ENCODE measurements around the gene TOP2A.
A peak's percentile ranks its signal among the peaks of the same experiment; 100 is the strongest.

Gene TOP2A

DNA sequence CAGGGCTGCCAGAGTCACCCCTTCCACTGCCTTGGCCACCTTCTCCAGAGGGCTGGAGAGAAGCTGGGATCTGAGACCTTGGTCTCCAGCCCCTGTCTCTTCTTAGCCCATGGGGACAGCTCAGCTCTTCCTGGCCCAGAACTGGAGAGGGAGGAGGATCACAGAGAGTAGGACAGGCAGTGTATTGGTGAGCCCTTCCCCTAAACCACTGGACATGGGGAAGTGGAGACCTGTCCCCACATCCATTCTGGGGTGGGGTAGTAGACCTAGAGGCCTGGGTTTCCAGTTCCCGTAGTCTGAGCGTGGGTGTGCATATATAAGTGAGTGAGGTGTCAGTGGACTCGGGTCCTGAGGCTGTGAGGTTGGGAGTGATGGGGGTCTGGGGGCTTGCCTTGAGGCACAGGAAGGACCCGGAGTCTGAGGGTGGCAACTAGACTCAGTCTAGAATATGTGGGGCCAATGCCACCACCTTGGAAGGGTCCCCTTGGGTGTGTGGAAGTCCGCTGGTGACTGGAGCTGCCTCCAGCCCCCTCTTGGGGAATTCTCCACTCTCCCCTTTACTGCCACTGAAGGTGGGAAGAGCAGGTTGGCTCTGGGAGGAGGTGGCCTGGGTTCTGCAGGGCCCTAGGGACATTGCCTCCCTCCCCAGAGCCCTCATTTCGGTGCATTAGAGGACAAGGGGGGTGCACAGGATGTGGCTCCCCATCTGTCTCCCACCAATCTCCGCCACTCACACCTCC is 73.1 kb downstream of the TOP2A start:
- no peak for DNase-seq

DNA sequence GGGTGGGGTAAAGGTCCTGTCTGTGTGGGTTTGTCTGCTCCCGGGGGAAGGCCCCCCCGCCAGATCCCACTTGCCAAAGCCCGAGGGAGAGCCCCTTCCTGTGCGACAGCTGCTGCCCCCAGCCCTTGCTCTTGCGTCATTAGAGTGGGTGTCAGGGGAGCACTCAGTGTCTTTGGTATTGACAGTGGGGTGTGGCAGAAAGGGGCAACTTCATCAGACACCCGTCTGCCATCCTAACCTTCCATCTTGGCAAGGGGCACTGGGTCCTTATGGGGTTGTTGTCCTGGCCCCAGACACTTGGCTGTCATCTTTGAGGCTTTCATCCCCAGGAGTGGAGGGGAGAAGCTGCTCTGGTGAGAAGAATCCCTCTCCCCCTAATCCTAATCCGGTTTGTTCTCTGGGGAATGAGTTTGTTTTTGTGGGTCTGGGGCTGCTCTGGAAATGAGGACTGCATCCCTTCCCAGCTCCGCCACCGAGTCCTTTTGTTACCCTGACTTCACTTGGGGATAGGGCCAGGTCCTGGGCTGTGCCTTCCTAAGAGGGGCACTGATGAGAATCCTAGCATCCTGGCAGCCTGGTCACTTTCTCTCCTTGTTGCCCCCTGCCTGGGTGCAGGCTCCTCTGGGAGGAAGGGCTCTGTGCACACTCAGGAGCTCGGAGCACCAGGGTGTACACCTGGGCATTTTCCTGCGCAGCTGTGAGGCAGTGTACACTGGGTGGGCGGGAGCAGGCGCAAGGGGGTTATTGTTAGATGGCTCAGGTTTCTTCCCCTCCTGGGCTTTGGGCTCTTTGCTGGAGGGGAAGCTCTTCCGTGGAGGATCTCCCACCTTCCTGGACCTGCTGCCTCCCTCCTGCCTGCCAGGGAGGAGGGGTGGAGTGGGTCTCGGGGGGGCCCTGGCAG is 74.2 kb downstream of the TOP2A start:
- DNase-seq = peak; percentile 94

DNA sequence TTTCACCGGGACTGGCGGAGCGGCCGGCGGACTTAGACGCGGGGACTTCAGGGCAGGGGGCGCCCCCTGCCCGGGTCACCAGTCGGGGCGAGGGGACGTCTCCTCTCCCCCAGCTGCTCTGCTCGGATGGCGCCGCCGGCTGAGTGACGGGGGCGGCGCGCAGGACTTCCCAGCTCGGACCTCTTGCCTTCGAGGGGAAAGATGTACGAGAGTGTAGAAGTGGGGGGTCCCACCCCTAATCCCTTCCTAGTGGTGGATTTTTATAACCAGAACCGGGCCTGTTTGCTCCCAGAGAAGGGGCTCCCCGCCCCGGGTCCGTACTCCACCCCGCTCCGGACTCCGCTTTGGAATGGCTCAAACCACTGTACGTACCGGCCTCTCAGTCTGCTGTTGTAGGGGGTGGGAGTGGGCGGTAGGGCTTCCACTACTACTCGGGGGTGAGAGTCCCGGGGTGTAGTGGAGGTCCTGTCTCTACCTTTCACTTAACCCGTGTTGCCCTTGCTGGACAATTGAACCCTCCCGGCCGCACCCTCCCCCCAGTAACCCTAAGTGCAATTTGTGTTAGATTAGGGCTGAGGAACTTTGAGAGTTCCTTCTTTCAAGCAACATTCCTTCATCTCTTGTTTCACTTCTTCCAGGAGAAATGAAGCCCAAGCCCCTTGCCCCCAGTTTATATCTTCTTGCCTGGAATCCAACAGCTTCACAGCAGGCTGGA is 75.0 kb downstream of the TOP2A start:
- peak; percentile 45 for DNase-seq

DNA sequence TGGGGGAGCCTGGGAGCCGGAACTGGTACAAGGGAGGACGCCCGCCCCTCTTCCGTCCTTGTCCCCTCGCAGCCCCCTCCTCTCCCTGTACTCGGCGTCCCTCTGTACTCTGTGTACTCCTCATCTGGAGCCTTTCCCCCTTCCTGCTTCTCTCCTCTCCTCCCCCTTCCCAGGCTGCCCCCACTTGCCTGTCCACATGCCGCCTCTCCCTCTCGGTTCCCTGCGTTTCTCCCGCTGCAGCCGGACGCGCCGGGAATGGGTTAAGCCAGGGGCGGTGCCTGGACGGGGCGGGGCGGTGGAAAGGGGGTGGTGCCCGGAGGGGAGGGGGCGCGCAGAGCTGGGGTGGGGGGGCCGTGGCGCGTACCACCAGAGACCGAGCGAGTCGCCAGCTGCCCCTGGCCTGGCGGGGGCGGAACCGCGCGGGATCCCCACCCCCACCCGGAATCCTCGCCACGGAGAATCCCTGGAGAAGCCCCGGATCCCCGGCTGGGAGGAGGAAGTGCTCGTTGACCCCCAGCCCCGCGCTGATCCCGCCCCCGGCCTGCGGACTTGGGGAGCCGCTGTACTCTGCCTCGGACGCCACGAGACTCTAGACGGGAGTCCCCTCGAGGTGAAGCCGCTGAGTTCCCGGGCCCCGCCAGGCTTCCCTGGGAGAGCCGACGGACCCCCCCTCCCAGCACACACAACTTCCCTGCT is 75.7 kb downstream of the TOP2A start:
- DNase-seq = peak; percentile 86

DNA sequence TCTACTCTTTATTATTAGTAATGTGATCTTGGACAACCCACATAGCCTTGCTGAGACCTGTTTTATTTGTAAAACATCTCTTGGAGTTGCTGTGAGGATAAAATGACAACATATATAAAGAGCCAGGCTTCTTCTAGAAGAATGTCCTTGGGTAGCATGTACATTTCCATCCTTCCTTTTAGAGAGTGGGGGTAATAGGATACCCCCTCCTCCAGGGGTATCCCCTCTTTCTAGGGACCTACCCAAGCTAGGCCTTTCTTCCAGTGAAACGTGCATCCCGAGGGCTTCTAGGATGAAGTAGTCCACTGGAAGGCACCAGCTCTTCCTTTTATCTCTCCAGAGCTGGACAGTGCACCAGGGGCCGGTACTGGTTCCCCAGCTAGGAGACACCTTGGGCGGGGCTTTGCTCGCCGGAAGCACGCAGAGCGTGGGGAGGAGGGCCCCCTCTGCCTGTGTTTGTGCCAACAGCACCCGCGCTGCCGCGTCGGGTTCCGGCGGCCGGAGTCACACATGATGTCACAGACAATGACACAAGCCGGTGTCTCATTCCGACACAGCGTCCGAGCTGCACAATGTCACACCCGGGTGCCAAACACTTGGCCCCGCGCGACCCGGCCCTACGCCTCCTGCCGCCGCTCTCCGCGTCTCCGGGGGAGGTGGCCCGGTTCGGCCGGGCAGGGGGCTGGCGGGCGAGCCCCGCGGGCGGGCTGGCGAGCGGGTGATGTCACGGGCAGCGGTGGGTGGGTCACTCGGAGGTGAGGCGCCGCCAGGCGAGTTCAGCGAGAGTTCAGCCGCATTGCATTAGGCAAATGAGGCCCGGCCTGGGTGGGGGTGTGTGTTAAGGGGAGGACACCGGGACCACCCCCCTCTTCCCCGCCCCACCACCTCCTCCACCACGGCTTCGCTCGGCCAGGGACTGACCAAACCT is 76.6 kb downstream of the TOP2A start:
- DNase-seq = peak; percentile 86

DNA sequence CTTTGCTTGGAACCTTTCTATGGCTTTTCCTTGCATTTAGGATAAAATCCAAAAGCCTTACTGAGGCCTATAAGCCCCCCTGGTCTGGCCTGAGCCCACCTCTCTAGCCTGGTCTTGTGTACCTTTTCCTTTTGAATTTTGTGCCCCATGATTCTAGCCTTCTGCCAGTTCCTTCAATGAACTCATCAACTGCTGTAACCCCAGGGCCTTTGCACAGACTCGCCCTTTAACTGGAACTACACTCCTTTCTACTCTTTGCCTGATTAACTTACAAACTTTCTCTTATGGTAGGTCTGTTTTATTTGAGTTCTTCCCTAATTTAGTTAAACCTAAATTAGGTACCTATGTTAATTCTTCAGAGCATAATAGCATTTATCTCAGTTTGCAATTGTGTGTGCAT is 77.4 kb downstream of the TOP2A start:
- no peak for DNase-seq

DNA sequence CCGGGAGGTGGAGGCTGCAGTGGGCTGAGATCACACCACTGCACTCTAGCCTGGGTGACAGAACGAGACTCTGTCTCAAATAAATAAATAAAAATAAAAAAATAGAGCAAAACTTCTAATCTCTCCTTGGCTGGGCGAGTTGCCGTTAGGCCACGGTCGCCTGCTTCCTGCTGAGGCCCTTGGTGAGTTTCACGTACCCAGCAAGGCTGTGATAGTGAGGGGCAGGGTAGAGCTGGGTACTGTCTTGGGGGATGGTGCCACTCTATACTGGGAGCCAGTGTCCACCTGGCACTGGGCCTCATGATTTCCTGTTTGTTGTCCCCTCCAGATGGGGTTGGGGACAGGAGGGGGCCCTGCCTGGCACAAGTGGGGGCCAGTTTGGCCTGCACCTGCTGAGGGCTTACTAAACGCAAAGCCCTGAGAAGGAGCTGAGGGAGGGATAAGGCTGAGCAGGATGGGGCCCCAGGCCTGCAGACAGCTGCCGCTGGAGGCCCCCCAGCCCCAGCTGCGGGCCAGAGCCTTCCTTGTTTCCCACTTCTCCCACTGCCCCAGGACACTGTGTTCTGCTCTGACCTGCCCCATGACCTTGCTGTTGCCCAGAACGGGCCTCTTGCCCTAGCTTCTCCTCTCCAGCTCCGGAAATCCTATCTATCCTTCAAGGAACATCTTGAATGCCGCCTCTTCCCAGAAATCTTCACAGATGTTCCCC is 78.6 kb downstream of the TOP2A start:
- peak; percentile 28 for DNase-seq
